GM12874 (cell line): Measurements from ENCODE around the gene SDF2L1.

Source experiments
- CTCF ChIP-seq: IDR thresholded peaks from 2 replicates; pipeline ENCODE4 v1.5.1; 2011; ENCODE audit warnings: low read depth, mild to moderate bottlenecking, control low read depth, low read length, moderate library complexity; ENCODE audit not compliant: insufficient read depth

The SDF2L1 gene

GRCh38 chr22:21632237-21632895, 9.7 kb upstream of the SDF2L1 start, which contains the start of gene CCDC116:
CCDC116 (plus strand) TSS chr22:21632760; CDS start chr22:21633182, 422 bp downstream.
- no peak for TF ChIP-seq CTCF

GRCh38 chr22:21632931-21633330, 9.2 kb upstream of the SDF2L1 start:
- TF ChIP-seq CTCF, result no peak

GRCh38 chr22:21633481-21633880, 8.6 kb upstream of the SDF2L1 start:
- no peak for TF ChIP-seq CTCF

- TF ChIP-seq CTCF, result no peak
These were observed 8.0 kb upstream of the SDF2L1 start for GRCh38 chr22:21634081-21634480.

GRCh38 chr22:21634844-21635243, 7.3 kb upstream of the SDF2L1 start:
- TF ChIP-seq CTCF, result no peak

GRCh38 chr22:21635771-21636510, 6.2 kb upstream of the SDF2L1 start:
- TF ChIP-seq CTCF, result no peak

- TF ChIP-seq CTCF, result no peak
These were observed 5.4 kb upstream of the SDF2L1 start for GRCh38 chr22:21636629-21637218.
